ENCODE data around the gene TMEM81. TPM values are rescaled to one million over a fixed set of nuclear protein-coding genes. Genes with fewer than 3 reads are reported as not detected.

Gene TMEM81
- total RNA-seq, 1 donor from 2014 or later: 5.4 TPM

- DNase-seq (ENCODE audit: low read depth, low spot score): no peak
- TF ChIP-seq CTCF (conservative IDR thresholded peaks at IDR 0.05): no peak
- peak overlapping the region; percentile 48 for H3K4me3 Mint-ChIP-seq
- H3K27me3 Mint-ChIP-seq (ENCODE audit: low read depth): no peaks in the 10 kb centered on the region
- H3K4me1 Mint-ChIP-seq: peaks cover 30% of the 10 kb centered on the region
- no peak overlapping the region for H3K27ac Mint-ChIP-seq (ENCODE audit: unreplicated experiment)
- no peaks in the 10 kb centered on the region for H3K36me3 Mint-ChIP-seq (ENCODE audit: low read depth)
- H3K9me3 Mint-ChIP-seq: no peaks in the 10 kb centered on the region
Measured at GRCh38 chr1:205124726-205125125, 40.5 kb upstream of the TMEM81 start.

GRCh38 chr1:205122489-205122882, 38.2 kb upstream of the TMEM81 start:
- H3K27ac Mint-ChIP-seq (ENCODE audit: unreplicated experiment): peak overlapping the region; percentile 100
- TF ChIP-seq CTCF (conservative IDR thresholded peaks at IDR 0.05): peak; percentile 16
- H3K36me3 Mint-ChIP-seq (ENCODE audit: low read depth): no peaks in the 10 kb centered on the region
- H3K4me1 Mint-ChIP-seq: peaks cover 31% of the 10 kb centered on the region
- no peak for DNase-seq (ENCODE audit: low read depth, low spot score)
- peak overlapping the region; percentile 99 for H3K4me3 Mint-ChIP-seq
- no peaks in the 10 kb centered on the region for H3K9me3 Mint-ChIP-seq
- no peaks in the 10 kb centered on the region for H3K27me3 Mint-ChIP-seq (ENCODE audit: low read depth)

GRCh38 chr1:205121660-205122488, 37.6 kb upstream of the TMEM81 start, which contains the start of gene RBBP5:
Gene RBBP5, minus strand, starts transcription at chr1:205121978. Its CDS starts 105 bp downstream, at chr1:205121873.
- Mint-ChIP-seq H3K9me3 (no peaks in the 10 kb centered on the region), H3K4me1 (peaks cover 31% of the 10 kb centered on the region), H3K4me3 (peak within 1 kb of the TSS; percentile 99), H3K27me3 (ENCODE audit: low read depth) (no peaks in the 10 kb centered on the region), H3K36me3 (ENCODE audit: low read depth) (no peaks in the 10 kb centered on the region), H3K27ac (ENCODE audit: unreplicated experiment) (peak within 1 kb of the TSS; percentile 100)
- DNase-seq (ENCODE audit: low read depth, low spot score): peak; percentile 89
- TF ChIP-seq CTCF (conservative IDR thresholded peaks at IDR 0.05): peak; percentile 65

GRCh38 chr1:205118752-205119151, 34.5 kb upstream of the TMEM81 start:
- no peak for TF ChIP-seq CTCF (conservative IDR thresholded peaks at IDR 0.05)
- Mint-ChIP-seq H3K9me3 (no peaks in the 10 kb centered on the region), H3K27ac (ENCODE audit: unreplicated experiment) (no peak overlapping the region), H3K36me3 (ENCODE audit: low read depth) (no peaks in the 10 kb centered on the region), H3K27me3 (ENCODE audit: low read depth) (no peaks in the 10 kb centered on the region), H3K4me3 (peak overlapping the region; percentile 33), H3K4me1 (peaks cover 31% of the 10 kb centered on the region)
- DNase-seq (ENCODE audit: low read depth, low spot score): no peak

GRCh38 chr1:205111354-205111753, 27.1 kb upstream of the TMEM81 start:
- Mint-ChIP-seq H3K4me1 (no peaks in the 10 kb centered on the region), H3K27me3 (ENCODE audit: low read depth) (no peaks in the 10 kb centered on the region), H3K4me3 (no peak overlapping the region), H3K27ac (ENCODE audit: unreplicated experiment) (no peak overlapping the region), H3K9me3 (no peaks in the 10 kb centered on the region), H3K36me3 (ENCODE audit: low read depth) (peaks cover 10% of the 10 kb centered on the region)
- DNase-seq (ENCODE audit: low read depth, low spot score): no peak
- no peak for TF ChIP-seq CTCF (conservative IDR thresholded peaks at IDR 0.05)

All from neural crest cell (in vitro differentiated cells).